VCaP (cell line): ENCODE measurements around the gene NAT16.

Source experiments
- H3K27ac ChIP-seq: fragments of 450-650 bp; 2 replicates; pipeline ENCODE4 v1.5.1; 2017
- TF ChIP-seq, protein P1 (sequence below): fragments of 450-650 bp; conservative IDR thresholded peaks from 2 replicates; pipeline ENCODE4 v1.5.1; 2017; ENCODE audit warnings: mild to moderate bottlenecking, moderate library complexity

Gene NAT16

DNA sequence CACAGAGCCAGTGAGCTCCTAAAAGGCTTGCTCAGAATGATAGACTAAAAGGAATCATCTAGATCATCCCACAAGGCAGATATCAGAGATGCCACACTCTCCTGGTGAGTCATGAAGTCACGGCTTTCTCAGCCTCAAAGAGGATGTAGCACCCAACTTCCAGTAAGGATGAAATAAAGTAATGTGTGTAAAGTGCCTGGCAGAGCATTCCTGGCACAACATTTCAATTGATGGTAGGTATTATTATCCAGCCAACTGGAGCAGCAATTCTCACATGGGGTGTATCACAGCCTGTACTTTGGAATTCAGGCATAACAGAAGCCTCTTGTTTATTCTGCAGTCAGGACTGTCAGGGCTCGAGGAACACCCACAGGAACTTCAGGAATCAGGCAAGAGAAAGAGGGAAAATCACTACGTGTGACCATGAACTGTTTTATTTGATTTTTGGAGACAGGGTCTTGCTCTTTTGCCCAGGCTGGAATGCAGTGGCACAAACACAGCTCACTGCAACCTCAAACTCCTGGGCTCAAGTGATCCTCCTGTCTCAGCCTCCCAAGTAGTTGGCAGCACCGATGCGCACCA is 5.3 kb upstream of the NAT16 start:
- no peak overlapping the region for H3K27ac ChIP-seq
- TF ChIP-seq, protein P1, sequence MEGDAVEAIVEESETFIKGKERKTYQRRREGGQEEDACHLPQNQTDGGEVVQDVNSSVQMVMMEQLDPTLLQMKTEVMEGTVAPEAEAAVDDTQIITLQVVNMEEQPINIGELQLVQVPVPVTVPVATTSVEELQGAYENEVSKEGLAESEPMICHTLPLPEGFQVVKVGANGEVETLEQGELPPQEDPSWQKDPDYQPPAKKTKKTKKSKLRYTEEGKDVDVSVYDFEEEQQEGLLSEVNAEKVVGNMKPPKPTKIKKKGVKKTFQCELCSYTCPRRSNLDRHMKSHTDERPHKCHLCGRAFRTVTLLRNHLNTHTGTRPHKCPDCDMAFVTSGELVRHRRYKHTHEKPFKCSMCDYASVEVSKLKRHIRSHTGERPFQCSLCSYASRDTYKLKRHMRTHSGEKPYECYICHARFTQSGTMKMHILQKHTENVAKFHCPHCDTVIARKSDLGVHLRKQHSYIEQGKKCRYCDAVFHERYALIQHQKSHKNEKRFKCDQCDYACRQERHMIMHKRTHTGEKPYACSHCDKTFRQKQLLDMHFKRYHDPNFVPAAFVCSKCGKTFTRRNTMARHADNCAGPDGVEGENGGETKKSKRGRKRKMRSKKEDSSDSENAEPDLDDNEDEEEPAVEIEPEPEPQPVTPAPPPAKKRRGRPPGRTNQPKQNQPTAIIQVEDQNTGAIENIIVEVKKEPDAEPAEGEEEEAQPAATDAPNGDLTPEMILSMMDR, result no peak

DNA sequence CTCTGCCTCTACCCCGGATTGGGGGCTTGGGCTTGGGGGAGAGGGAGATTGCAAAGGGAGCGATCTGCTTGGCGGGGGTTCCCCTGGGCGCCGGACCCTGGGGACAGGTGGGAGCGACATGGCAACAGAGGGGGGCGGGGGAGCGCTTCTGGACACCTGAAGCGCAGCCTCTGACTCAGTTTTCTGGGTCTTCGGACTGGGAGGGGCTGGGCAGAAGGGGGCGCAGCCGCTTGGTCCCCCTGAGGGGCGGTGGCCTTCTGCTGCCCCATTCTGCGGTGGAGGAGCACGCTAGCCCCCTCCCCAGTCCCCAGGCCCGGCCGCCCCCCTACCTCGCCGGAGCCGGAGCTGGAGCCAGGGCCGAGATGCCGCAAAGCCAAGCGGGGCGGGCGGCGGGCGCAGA is 380 bp downstream of the NAT16 start:
- H3K27ac ChIP-seq, result no peak overlapping the region
- TF ChIP-seq, protein P1, result no peak

DNA sequence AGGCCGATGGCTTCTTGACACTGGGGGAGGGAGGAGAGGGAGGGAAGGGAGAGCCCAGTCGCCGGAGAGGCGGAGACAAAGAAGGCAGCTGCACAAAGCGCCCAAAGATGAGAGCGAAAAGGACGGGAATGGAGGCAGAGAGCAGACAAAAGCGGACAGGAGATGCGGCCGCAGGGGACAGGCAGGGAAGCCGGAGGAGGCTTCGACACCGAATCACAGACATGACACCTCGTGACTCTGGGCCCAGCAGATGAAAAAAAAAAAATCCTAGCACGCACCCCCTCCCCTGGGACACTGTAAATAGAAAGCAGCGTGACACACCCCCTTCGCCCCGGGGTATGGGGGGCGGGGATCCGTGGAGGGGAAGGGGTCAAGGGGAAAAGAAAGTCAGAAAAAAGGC is 976 bp downstream of the NAT16 start:
- H3K27ac ChIP-seq, result no peak overlapping the region
- TF ChIP-seq, protein P1, result no peak

DNA sequence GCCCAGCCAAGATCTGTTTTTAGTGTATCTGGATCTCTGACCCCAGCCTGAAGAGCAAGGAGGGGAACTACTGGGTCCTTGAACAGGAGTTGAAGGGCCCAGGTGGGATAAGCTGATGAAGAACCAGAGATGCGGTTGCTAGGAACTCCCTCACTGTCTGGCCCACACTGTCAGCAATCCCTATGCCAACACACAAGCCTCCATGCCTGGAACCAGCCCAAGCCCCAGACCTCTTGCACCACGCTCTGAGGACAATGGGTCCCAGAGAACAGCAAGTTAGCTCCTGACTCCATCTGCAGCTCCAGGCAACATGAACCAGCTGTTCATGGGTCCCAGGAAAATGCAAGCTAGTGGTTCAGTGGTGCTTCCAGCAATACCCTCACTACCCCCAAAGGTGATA is 2.4 kb downstream of the NAT16 start:
- TF ChIP-seq, protein P1, result no peak

DNA sequence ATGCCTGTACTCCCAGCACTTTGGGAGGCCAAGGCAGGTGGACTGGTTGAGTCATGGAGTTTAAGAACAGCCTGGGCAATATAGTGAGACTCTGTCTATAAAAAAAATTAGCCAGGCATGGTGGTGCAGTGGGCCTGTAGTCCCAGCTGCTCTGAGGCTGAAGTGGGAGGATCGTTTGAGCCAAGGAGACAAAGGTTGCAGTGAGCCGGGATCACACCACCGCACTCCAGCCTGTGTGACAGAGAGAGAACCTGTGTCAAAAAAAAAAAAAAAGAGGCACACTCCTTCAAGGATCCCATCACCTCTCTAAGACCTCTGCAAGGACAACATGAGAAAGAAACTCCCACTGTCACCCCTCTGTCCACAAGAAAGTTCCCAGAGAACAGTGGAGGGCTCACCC is 4.4 kb downstream of the NAT16 start:
- TF ChIP-seq, protein P1, result no peak
- H3K27ac ChIP-seq, result no peak overlapping the region

More for the DNA sequence above, 2.4 kb downstream of the NAT16 start:
- H3K27ac ChIP-seq, result no peak overlapping the region

DNA sequence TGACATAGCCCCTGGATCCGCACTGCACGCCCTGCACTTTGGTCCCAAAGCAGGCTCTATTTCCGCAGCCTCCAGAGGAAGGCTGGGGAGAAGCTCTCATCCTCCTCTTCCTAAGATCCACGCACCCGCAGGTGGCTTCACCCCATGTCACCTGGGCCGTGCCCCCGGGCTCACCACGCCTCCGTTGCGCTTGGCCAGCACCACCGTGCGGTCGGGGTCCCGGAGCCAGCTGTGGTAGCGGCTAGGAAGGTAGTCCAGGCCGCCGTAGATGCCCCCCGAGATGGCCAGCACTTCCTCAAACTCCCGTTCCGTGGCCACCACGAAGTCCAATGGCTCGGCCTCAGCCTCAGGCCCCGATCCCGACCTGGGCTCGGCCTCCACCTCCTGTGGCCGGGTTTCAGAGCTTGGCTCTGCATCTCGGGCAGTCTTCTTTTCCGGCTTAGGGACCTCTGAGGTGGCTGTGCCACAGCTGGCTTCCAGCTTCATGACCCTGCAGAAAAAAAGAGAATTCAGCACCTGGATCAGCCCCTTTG is 5.7 kb downstream of the NAT16 start:
- H3K27ac ChIP-seq, result no peak overlapping the region
- TF ChIP-seq, protein P1, result no peak

DNA sequence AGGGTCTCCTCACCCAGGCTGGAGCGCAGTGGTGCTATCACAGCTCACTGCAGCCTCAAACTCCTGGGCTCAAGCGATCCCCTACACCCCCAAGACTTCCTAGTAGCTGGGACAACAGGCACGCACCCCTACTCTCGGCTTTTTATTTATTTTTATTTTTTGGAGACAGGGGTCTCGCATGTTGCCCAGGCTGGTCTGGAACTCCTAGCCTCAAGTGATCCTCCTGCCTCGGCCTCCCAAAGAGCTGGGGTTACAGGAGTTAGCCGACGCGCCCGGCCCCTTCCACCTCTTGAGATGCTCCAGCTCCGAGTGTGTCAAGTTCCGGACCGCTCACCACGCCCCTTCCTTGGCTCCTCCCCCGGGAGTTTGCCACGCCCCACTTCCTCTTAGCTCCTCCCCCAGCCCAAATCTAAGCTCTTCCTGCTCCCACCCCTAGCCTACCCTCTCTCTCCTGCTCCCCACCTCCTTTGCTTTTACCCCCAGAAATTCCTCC is 6.3 kb downstream of the NAT16 start:
- TF ChIP-seq, protein P1, result no peak
- H3K27ac ChIP-seq, result no peak overlapping the region
